ENCODE results near the gene MIGA2.

The MIGA2 gene

DNA sequence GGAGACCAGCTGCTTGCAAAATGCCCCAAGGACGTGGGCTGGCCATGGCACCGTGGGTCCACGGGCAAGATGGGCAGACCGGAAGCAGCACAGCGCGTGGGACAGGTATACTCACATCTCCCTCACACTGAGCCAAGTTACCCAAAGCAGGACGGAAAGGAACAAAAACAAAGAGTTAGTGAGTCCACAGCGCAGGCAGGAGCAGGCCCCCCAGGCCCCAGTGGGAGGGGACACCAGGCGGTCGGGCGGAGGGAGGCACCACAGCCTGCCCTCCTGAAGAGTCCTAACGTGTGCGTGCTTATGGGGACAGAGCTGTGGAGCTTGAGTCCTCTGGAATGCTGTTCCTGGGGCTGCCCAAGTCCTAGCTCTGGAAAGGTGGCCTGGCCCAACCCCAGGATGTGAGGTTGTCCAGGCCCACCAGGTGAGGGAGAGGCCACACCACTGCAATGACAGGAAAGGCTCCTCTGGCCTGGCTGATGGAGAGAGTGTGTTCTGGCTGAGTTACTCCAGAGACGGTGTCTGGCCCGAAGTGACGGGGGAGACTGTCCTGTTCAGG, 23.5 kb upstream of the MIGA2 start:
- Mint-ChIP-seq H3K4me3 (no peak overlapping the region), H3K9me3 (no peaks in the 10 kb centered on the region), H3K27me3 (ENCODE audit: low read depth, poor library complexity) (peaks cover 5% of the 10 kb centered on the region), H3K4me1 (peaks cover 26% of the 10 kb centered on the region), H3K27ac (no peak overlapping the region), H3K36me3 (ENCODE audit: low read depth) (peaks cover 33% of the 10 kb centered on the region)
- TF ChIP-seq, protein P1, sequence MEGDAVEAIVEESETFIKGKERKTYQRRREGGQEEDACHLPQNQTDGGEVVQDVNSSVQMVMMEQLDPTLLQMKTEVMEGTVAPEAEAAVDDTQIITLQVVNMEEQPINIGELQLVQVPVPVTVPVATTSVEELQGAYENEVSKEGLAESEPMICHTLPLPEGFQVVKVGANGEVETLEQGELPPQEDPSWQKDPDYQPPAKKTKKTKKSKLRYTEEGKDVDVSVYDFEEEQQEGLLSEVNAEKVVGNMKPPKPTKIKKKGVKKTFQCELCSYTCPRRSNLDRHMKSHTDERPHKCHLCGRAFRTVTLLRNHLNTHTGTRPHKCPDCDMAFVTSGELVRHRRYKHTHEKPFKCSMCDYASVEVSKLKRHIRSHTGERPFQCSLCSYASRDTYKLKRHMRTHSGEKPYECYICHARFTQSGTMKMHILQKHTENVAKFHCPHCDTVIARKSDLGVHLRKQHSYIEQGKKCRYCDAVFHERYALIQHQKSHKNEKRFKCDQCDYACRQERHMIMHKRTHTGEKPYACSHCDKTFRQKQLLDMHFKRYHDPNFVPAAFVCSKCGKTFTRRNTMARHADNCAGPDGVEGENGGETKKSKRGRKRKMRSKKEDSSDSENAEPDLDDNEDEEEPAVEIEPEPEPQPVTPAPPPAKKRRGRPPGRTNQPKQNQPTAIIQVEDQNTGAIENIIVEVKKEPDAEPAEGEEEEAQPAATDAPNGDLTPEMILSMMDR (IDR thresholded peaks at IDR 0.05), result no peak
- DNase-seq, result no peak

DNA sequence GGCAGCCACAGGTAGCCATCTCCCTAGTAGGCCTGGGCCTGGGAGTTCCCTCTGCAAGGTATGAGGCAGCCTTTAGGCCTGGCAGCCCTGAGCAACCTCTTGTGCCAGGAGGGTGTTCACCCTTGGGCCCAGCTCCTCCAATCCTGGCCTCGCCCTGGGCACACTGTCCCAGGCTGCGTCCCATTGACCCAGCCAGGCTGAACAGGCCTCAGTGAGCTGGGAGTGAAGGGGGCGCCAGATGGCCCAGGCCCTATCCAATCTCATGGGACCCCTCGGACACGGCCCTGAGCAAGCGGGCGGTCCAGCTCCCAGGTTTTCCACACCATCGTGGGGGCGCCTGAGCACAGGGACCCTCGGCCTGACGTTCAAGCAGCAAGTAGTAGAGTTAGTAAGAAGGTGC, 22.8 kb upstream of the MIGA2 start:
- TF ChIP-seq, protein P1 (IDR thresholded peaks at IDR 0.05), result no peak
- Mint-ChIP-seq H3K27ac (no peak overlapping the region), H3K9me3 (no peaks in the 10 kb centered on the region), H3K27me3 (ENCODE audit: low read depth, poor library complexity) (peaks cover 5% of the 10 kb centered on the region), H3K4me3 (no peak overlapping the region), H3K4me1 (peaks cover 27% of the 10 kb centered on the region), H3K36me3 (ENCODE audit: low read depth) (peaks cover 37% of the 10 kb centered on the region)
- DNase-seq, result no peak

DNA sequence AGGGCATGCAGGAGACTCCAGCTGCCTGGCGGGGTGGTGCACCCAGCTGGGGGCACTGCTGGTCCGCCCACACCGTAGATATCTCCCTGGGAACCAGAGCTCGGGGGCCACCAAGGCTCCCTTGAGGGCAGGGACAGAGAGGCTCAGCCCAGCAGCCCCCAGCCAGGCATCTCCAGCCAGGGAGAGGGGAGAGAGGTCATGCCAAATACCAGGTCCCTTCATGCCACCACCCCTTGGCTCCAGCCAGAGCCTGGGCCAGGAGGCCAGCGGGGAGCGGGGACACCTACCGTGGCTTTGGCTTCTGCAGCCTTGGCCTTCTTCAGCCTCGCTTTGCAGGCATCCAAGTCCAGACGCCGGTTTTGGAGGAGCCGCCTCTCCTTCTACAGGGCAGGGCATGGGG, 22.3 kb upstream of the MIGA2 start:
- H3K27me3 Mint-ChIP-seq (ENCODE audit: low read depth, poor library complexity), result peaks cover 5% of the 10 kb centered on the region
- TF ChIP-seq, protein P1 (IDR thresholded peaks at IDR 0.05), result no peak
- H3K27ac Mint-ChIP-seq, result no peak overlapping the region
- no peaks in the 10 kb centered on the region for H3K9me3 Mint-ChIP-seq
- H3K4me3 Mint-ChIP-seq, result no peak overlapping the region
- no peak for DNase-seq
- H3K36me3 Mint-ChIP-seq (ENCODE audit: low read depth), result peaks cover 42% of the 10 kb centered on the region
- peaks cover 31% of the 10 kb centered on the region for H3K4me1 Mint-ChIP-seq

DNA sequence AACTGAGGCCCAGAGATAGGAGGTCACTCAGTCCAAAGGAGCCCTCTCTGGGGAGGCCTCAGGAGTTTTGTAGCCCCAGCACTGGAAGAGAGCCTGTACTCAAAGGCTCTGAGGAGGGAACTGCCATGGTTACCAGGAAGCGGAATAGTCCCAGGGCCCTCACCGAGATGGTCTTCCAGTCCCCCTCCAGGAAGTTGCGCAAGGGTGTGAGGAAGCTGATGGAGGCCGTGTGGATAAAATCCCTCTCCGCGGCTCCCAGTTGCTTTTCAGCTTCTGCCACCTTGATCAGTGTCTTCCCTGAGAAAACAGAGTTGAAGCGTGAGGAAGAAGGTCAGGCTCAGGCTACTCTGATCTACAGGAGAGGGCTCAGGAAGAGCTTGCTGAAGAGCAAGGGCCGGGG, 21.8 kb upstream of the MIGA2 start:
- Mint-ChIP-seq H3K4me3 (no peak overlapping the region), H3K4me1 (peaks cover 32% of the 10 kb centered on the region), H3K9me3 (no peaks in the 10 kb centered on the region), H3K27me3 (ENCODE audit: low read depth, poor library complexity) (peaks cover 5% of the 10 kb centered on the region), H3K36me3 (ENCODE audit: low read depth) (peaks cover 42% of the 10 kb centered on the region), H3K27ac (no peak overlapping the region)
- no peak for DNase-seq
- TF ChIP-seq, protein P1 (IDR thresholded peaks at IDR 0.05), result no peak

DNA sequence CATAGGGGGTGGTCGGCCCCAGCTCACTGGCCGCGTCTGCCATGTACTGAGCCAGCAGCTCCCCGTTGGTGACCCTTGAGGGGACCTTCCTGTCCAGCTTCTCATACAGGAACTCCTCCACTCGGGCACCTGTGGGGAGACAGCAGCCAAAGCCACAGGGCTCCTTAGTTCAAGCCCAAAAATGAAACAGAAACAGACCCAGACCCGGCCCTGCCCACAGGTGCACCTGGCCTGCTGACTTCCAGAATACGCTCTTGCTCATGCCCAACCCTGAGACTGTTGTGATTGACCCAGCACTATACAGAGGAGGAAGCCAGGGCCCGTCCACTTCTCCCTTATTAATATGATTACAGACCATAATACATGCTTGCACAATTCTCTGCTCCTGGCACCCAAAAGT, 15.3 kb upstream of the MIGA2 start:
- Mint-ChIP-seq H3K27ac (peak overlapping the region; percentile 82), H3K9me3 (no peaks in the 10 kb centered on the region), H3K4me3 (peak overlapping the region; percentile 44), H3K4me1 (peaks cover 53% of the 10 kb centered on the region), H3K27me3 (ENCODE audit: low read depth, poor library complexity) (no peaks in the 10 kb centered on the region), H3K36me3 (ENCODE audit: low read depth) (peaks cover 12% of the 10 kb centered on the region)
- TF ChIP-seq, protein P1 (IDR thresholded peaks at IDR 0.05), result no peak
- no peak for DNase-seq

DNA sequence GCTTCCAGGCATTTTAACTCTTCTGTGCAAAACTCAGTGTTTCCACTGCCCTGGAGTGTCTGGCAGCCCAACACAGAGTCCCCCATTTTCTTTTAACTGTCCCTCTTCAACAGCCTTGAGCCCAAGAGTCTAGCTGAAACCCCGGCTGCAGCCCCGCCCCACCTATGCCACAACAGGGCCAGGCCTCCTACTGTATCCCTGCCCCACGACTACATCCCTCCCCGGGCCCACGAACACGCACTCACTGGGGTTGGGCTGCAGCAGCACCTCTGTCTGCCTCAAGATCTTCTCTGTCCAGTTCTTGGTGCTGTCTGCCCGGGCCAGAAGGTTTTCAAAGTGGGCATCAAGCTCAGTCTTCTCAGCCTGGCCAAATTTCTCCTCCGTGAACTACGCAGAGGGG, 14.4 kb upstream of the MIGA2 start:
- Mint-ChIP-seq H3K9me3 (no peaks in the 10 kb centered on the region), H3K27ac (peak overlapping the region; percentile 96), H3K27me3 (ENCODE audit: low read depth, poor library complexity) (no peaks in the 10 kb centered on the region), H3K4me1 (peaks cover 63% of the 10 kb centered on the region), H3K36me3 (ENCODE audit: low read depth) (peaks cover 12% of the 10 kb centered on the region), H3K4me3 (peak overlapping the region; percentile 50)
- TF ChIP-seq, protein P1 (IDR thresholded peaks at IDR 0.05), result no peak
- no peak for DNase-seq
